GM18502 (cell line): ENCODE measurements around the gene RERG.

Experiments used
- ATAC-seq: cut with Tn5 transposase; IDR thresholded peaks from one replicate; pipeline ENCODE4 v1.9.1; 2021; ENCODE audit warnings: mild to moderate bottlenecking; ENCODE audit not compliant: unreplicated experiment, poor library complexity

The RERG gene

GRCh38 chr12:15194456-15195368 is 26.5 kb downstream of the RERG start:
- ATAC-seq = no peak

DNA sequence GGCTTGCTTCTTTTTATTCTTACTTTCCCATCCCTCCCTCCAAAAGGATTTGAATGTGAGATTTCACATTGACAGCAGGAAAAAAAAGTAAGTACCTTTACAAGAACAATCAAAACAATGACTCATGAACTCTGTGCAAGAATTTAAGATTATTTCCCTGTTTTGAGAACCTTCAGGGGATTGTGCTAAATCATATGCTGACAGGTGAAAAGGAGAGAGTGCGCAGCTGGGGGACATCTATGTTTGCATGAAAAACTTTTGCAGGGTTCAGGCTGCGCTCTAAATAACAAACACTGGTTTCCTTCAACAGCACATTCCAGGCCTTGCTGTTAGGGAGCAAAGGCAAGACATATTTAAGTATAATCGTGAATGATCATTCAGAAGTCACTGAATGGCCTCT is 27.3 kb downstream of the RERG start:
- ATAC-seq = no peak

GRCh38 chr12:15192720-15193119 is 28.5 kb downstream of the RERG start:
- no peak for ATAC-seq

DNA sequence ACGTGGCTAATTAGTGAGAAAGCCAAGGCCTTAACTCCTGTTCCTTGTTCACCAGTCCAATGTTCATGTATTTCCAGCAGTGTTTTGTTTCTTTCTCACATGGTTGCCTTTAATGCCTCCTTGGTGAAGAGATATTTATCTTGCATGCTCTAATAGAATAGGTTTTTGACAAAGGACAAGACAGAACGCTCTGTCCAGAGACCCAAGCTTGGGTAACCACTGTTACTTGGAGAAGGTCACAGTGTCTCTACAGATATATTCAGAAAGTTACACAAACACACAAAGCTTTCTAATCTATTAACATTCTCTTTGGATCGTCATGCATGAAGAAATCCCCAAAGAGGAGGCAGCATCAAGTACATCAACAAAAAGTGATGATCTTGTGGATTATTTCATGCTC is 33.1 kb downstream of the RERG start:
- no peak for ATAC-seq

- no peak for ATAC-seq
Measured at GRCh38 chr12:15186597-15186996, 34.6 kb downstream of the RERG start.

- ATAC-seq = no peak
Measured at GRCh38 chr12:15184484-15184883, 36.7 kb downstream of the RERG start.

DNA sequence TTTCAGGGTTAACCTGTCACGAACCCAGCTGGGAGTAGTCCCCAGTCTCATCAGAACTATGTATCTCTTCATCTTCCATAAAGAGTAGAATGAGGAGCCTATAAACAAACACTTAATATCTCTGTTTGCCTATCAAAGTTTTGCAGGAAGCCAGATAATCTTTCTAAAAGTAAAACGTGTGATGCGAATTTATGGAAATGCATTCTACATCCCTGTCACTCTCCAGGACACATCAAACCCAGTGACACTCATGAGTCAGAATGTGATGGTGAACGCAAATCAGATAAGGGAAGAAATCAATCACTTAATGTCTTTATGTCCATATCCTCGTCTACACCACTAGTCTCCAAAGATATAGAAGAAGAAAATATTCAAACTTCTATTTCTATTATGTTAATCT is 37.4 kb downstream of the RERG start:
- ATAC-seq = no peak

DNA sequence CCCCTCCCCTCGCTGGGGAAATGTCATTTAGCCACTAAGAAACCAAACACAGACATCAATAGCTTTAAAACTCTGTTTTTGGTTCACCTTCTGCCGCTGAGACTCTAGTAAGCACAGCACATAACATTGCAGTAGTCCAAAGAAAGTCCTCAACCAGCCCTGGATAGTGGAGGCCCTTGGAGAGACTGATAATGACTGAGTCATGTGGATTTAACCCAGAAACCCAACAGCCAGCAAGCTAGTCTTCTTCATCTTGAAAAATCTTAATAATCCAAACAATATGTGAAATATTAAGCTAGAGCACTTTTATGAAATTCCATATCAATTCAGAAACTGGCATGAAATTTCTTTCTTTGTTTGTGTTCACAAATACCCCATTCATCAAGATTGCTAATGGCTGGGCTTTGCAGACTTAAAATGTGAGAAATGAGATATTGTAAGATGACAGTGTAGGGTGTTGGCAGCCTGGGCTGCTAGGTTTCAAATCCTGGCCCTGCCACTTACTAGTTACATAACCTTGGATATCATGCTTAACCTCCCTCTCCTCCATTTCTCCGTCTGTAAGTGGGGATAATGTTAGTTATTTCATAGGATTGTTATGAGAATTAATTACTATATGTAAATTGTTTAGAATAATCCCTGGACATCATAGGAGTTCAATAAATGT is 40.1 kb downstream of the RERG start:
- ATAC-seq = no peak

- ATAC-seq = no peak
Measured at GRCh38 chr12:15180325-15180724, 40.9 kb downstream of the RERG start.

- no peak for ATAC-seq
Measured at GRCh38 chr12:15179672-15180071, 41.5 kb downstream of the RERG start.

- no peak for ATAC-seq
Measured at GRCh38 chr12:15173142-15173541, 48.1 kb downstream of the RERG start.

DNA sequence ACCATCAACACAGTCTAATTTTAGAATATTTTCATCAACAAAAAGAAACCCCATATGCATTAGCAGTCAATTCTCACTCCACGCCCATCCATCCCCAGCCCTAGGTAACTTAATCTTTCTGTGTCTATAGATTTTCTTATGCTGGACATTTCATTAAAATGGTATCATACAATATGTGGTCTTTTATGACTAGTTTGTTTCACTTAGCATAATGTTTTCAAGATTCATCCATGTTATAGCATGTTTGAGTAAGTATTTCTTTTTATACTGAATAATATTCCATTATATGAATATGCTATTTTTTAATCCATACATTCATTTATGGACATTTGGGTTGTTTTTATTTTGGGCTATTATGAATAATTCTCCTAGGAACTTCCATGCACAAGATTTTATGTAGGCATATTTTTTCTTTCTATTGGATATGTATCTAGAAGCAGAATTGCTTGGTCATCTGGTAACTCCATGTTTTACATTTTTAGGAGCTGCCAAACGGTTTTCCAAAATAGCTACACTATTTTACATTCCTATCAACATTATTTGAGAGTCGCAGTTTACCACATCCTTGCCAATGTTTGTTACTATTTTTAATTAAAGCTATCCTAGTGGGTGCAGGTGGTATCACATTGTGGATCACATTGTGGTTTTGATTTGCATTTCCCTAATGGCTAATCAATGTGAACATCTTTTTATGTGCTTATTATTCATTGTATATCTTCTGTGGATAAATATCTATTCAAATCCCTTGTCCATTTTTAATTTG is 49.0 kb downstream of the RERG start:
- ATAC-seq = no peak

DNA sequence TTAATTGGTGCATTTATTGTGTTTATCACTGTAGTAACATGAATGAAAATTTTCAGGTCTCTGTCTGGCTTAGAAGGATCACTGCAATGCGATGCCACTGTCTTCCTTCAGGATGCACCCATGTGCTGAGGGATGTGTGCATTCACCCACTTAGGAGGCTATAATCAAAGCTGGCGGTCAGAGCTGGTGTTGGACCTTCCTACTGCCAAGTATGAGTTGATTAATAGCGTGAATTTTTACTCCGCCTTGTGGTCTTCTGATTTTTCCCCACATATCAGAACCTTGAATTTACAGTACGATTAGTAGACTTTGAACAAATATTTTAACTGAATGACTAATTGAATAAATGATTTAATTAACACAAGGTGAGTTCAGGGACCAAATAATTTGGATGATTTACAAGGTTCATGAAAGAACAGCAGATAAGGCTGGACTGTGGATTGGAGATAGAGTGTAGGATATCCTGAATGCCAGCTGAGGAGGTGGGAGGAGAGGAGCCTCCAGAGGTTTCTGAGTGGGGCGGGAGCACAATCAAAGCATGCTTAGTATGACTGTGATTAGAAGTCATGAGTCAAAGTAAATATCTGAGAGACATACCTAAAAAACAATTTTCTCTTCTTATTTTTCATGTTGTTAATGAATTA is 50.1 kb downstream of the RERG start:
- no peak for ATAC-seq

DNA sequence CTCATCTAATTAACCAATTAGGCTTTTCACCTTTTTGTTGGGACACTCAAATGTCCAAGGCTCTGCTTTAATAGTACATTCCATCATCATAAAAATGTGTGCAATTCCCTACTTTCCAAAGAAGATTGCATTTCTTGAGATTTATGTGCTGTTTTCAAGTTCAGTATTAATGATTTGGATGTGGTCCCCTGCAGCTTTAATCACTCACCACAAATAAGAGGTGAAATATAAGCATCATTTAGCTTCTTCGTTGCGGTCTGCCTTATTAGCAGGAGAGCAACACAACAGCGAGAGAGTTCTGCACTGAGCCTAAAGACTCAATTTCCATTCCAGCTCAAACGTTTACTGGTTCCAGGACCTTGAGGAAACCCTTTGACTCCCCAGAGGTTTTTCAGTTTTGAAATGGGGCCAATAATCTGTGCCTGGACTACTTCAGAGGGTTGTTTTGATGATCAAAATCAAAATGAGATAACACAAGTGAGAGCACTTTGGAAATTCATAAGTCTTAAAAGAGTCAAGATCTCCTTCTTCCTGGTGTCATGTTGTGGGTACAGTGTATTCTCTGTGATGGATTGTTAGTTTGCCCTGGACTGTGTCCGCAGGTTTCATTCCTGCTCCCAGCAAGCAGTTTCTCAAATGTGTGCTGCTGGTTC is 53.1 kb downstream of the RERG start:
- no peak for ATAC-seq

DNA sequence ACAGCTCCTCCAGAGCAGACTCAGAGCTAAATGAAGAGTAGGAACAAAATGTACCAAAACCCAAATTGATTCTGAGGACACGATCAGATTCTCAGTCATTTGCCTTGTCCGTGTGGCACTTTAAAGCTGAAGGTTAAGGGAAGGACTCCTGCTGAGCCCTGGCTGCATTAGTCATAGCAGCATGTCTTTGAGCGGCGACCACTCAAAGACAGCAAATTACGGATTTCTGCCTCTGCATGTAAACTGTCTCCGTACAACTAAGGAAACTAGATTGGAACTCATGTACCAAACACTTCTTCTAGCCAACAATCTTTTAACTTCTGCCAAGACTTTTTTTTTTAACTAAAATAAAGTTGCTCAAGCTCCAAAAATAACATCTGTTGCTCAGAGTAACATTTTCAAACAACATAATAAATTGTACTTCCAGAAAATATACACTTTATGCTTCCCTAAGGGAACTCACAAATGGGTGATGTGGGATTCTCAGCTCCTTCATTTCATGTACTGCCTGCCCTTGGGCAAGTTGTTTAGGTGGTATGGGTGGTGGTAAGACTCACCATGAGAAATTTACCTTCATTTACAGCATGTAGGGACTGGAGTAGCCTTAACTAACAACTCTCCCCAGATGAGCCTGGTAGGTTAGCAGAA is 56.1 kb downstream of the RERG start:
- no peak for ATAC-seq

DNA sequence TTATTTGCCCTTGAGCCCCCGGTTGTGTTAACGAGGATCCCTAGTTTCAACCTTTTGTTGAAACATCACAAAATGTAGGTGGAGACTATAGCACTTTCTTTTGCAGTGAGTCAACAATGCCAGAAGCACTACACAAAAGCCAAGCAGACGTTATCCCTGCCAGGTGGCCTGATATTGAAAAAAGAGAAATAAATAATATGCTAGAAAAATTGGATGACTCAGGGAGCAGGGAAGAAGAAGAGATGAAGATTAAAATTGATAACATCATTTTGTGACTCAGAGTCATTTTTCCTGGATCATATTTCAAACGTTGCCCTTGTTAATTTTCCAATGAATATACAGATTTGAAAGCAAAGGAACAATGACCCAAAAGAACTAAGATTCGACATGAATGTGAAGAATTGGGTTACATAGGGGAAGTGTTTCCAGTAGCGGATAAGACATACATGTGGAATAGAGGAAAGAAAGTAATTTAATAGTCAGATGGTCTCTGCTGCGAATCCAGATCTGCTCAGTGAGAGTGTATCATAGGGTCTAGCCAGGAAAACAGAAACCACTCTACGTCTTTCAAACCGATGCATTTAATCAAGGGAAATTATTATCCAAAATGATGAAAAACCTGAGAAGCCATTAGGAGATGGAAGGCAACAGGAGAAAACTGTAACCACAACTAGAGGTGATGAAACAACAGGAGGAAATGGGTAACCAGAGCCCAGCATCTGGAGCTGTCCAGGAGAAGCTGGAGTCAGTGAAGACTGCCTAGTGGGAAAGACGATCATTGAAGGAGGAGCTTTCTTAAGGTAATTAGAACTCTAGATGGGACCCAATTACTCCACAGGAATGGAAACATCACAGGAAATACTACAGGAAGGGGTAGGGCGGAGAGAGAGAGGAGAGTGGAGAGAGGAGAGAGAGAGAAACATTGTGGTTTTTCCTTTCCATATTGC is 57.9 kb downstream of the RERG start:
- ATAC-seq = no peak

GRCh38 chr12:15158083-15158482 is 63.1 kb downstream of the RERG start:
- no peak for ATAC-seq

DNA sequence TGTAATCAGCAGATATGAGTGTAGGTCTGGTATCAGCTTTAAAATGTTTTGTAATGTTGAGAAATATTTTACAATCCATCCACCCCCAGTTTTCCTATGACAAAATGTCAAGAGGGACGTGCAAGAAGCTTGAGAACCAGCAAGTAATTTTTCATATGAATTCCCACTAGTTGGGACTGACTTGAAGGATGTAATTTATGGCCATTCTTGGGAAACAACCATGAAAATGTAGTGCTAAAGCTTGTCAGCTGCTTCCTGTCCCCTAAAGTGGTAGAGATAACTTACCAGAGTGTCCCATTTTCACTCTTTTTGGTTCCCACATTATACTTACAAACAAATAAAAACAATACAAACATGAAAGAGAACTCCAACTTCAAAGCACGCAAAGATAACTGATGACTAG is 63.9 kb downstream of the RERG start:
- ATAC-seq = no peak

DNA sequence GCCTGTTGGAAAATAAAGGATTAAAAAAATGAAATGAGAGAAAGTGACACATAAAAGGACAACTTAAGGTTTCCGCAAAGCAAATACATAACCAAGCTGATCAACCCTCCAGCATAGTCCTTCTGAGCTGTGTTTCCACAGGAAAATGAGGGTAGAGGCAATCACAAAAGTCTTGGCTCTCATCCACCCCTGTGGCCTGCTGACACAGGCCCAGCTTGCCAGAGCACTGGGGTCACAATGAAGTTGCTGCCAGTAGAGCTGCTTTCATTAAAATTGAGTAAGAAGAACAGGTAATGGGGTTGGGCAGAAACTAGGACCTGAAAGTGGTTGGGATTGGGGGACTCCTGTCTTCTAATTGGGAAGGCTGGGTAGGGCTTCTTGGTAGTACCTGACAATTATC is 65.9 kb downstream of the RERG start:
- ATAC-seq = no peak
